H9 (cell line): ENCODE data around the gene CHN2. TPM values are rescaled to one million over a fixed set of nuclear protein-coding genes. Genes with fewer than 3 reads are reported as not detected.

Experiments used
- DNase-seq: peaks from one replicate; pipeline ENCODE4 v3.0.0-alpha.2; 2017
- H2AFZ ChIP-seq: one replicate; pipeline ENCODE4 v1.6.1; 2013; ENCODE audit warnings: mild to moderate bottlenecking, low read length, control low read depth, moderate library complexity
- H2AK5ac ChIP-seq: 2 replicates; pipeline ENCODE4 v1.6.1; 2013; ENCODE audit warnings: low read length, control low read depth, mixed read lengths; ENCODE audit not compliant: insufficient read length
- H2BK120ac ChIP-seq: one replicate; pipeline ENCODE4 v1.6.1; 2013; ENCODE audit warnings: low read depth, mild to moderate bottlenecking, low read length, control low read depth, inconsistent platforms; ENCODE audit not compliant: poor library complexity, severe bottlenecking
- H2BK12ac ChIP-seq: 2 replicates; pipeline ENCODE4 v1.6.1; 2013; ENCODE audit warnings: low read length, control low read depth, mixed read lengths, low read depth; ENCODE audit not compliant: insufficient read length
- H2BK15ac ChIP-seq: 2 replicates; pipeline ENCODE4 v1.6.1; 2013; ENCODE audit warnings: low read depth, low read length, control low read depth
- H2BK20ac ChIP-seq: one replicate; pipeline ENCODE4 v1.6.1; 2013; ENCODE audit warnings: low read depth, mild to moderate bottlenecking, low read length, control low read depth, inconsistent platforms; ENCODE audit not compliant: poor library complexity, severe bottlenecking
- H2BK5ac ChIP-seq: 2 replicates; pipeline ENCODE4 v1.6.1; 2013; ENCODE audit warnings: low read length, control low read depth, mixed read lengths; ENCODE audit not compliant: insufficient read length
- H3K14ac ChIP-seq: 2 replicates; pipeline ENCODE4 v1.6.1; 2013; ENCODE audit warnings: low read length, control low read depth; ENCODE audit not compliant: insufficient read depth
- H3K18ac ChIP-seq: 2 replicates; pipeline ENCODE4 v1.6.1; 2013; ENCODE audit warnings: low read depth, mild to moderate bottlenecking, mixed read lengths, low read length, control low read depth; ENCODE audit not compliant: insufficient read length
- H3K23ac ChIP-seq: 2 replicates; pipeline ENCODE4 v1.6.1; 2013; ENCODE audit warnings: low read length, control low read depth, mixed read lengths, low read depth; ENCODE audit not compliant: insufficient read length
- H3K23me2 ChIP-seq: 2 replicates; pipeline ENCODE4 v1.6.1; 2013; ENCODE audit warnings: low read depth, mild to moderate bottlenecking, mixed read lengths, low read length, control low read depth; ENCODE audit not compliant: insufficient read length, poor library complexity, severe bottlenecking
- H3K27ac ChIP-seq: 2 replicates; pipeline ENCODE4 v1.5.1; 2013; ENCODE audit warnings: low read length, control low read depth, mixed read lengths, low read depth; ENCODE audit not compliant: insufficient read length
- H3K27me3 ChIP-seq: 2 replicates; pipeline ENCODE4 v1.6.1; 2013; ENCODE audit warnings: low read length, control low read depth, inconsistent platforms; ENCODE audit not compliant: insufficient read depth
- H3K4ac ChIP-seq: 2 replicates; pipeline ENCODE4 v1.6.1; 2013; ENCODE audit warnings: low read depth, mild to moderate bottlenecking, control low read depth, inconsistent platforms, low read length, moderate library complexity
- H3K4me1 ChIP-seq: 2 replicates; pipeline ENCODE4 v1.6.1; 2013; ENCODE audit warnings: low read length, control low read depth, inconsistent platforms; ENCODE audit not compliant: insufficient read depth
- H3K4me2 ChIP-seq: 2 replicates; pipeline ENCODE4 v1.6.1; 2013; ENCODE audit warnings: low read length, control low read depth, mixed read lengths; ENCODE audit not compliant: insufficient read length, insufficient read depth
- H3K56ac ChIP-seq: 2 replicates; pipeline ENCODE4 v1.6.1; 2013; ENCODE audit warnings: low read depth, mild to moderate bottlenecking, mixed read lengths, low read length, control low read depth; ENCODE audit not compliant: insufficient read length
- H3K79me1 ChIP-seq: 2 replicates; pipeline ENCODE4 v1.6.1; 2013; ENCODE audit warnings: low read depth, mild to moderate bottlenecking, moderate library complexity, low read length, control low read depth, inconsistent platforms; ENCODE audit not compliant: insufficient read depth, poor library complexity, severe bottlenecking
- H3K79me2 ChIP-seq: 2 replicates; pipeline ENCODE4 v1.6.1; 2013; ENCODE audit warnings: low read length, control low read depth, inconsistent platforms; ENCODE audit not compliant: insufficient read depth
- H3K9ac ChIP-seq: 2 replicates; pipeline ENCODE4 v1.6.1; 2013; ENCODE audit warnings: low read length, control low read depth, mixed read lengths; ENCODE audit not compliant: insufficient read length; ENCODE audit errors: extremely low read depth
- H3K9me3 ChIP-seq: one replicate; pipeline ENCODE4 v1.6.1; 2013; ENCODE audit warnings: low read depth, low read length, inconsistent platforms; ENCODE audit not compliant: control insufficient read depth
- H3T11ph ChIP-seq: one replicate; pipeline ENCODE4 v1.6.1; 2013; ENCODE audit warnings: mild to moderate bottlenecking, low read length, control low read depth, inconsistent platforms
- H4K20me1 ChIP-seq: one replicate; pipeline ENCODE4 v1.6.1; 2013; ENCODE audit not compliant: control insufficient read depth, insufficient read length, insufficient read depth
- H4K5ac ChIP-seq: 2 replicates; pipeline ENCODE4 v1.6.1; 2013; ENCODE audit warnings: low read depth, mild to moderate bottlenecking, mixed read lengths, low read length, control low read depth; ENCODE audit not compliant: insufficient read length
- H4K8ac ChIP-seq: replicated peaks from 2 replicates; pipeline ENCODE4 v1.6.1; 2013; ENCODE audit warnings: low read length, control low read depth, mixed read lengths, low read depth; ENCODE audit not compliant: insufficient read length
- H4K91ac ChIP-seq: 2 replicates; pipeline ENCODE4 v1.6.1; 2013; ENCODE audit warnings: low read depth, mild to moderate bottlenecking, moderate library complexity, mixed read lengths, low read length, control low read depth; ENCODE audit not compliant: insufficient read length
- H3K27ac Mint-ChIP-seq, 3 experiments: 2 replicates in 2 of 3; 3 replicates in 1 of 3; pipeline ENCODE4 v1.8.0; 2020 to 2021; ENCODE audit warnings: mixed read lengths in 3 of 3, mild to moderate bottlenecking in 1 of 3, moderate library complexity in 1 of 3
- H3K27me3 Mint-ChIP-seq: 2 replicates; pipeline ENCODE4 v1.8.0; 2021; ENCODE audit warnings: low read depth, mild to moderate bottlenecking, moderate library complexity, mixed read lengths
- H3K36me3 Mint-ChIP-seq, 3 experiments: 2 replicates in 2 of 3; 3 replicates in 1 of 3; pipeline ENCODE4 v1.8.0; 2020 to 2021; ENCODE audit warnings: low read depth in 3 of 3, mixed read lengths in 3 of 3; ENCODE audit not compliant: insufficient read depth in 1 of 3
- H3K4me1 Mint-ChIP-seq, 2 experiments: 2 replicates each; pipeline ENCODE4 v1.8.0; 2020; ENCODE audit warnings: mixed read lengths in 2 of 2
- H3K4me3 Mint-ChIP-seq, 2 experiments: 2 replicates in 1 of 2; 3 replicates in 1 of 2; pipeline ENCODE4 v1.8.0; 2020 to 2021; ENCODE audit warnings: mild to moderate bottlenecking in 2 of 2, mixed read lengths in 2 of 2, moderate library complexity in 1 of 2
- H3K9me3 Mint-ChIP-seq, 2 experiments: 2 replicates in 1 of 2; 3 replicates in 1 of 2; pipeline ENCODE4 v1.8.0; 2020; ENCODE audit warnings: mild to moderate bottlenecking in 2 of 2, mixed read lengths in 2 of 2, moderate library complexity in 1 of 2
- CTCF ChIP-seq: fragments of 200-600 bp; sonication (generic); conservative IDR thresholded peaks from 3 replicates; pipeline ENCODE4 v1.8.0; 2021; ENCODE audit warnings: antibody characterized with exemption, mild to moderate bottlenecking
- WGBS: extraction: QIAGEN DNeasy Blood & Tissue Kit; methylation state at CpG from one replicate; pipeline ENCODE4 v1.1.7; 2013; ENCODE audit warnings: missing lambda C conversion rate, low lambda C conversion rate, mixed read lengths; ENCODE audit not compliant: insufficient read length; ENCODE audit errors: extremely low coverage; 5-methylcytosine and 5-hydroxymethylcytosine counted together
- total RNA-seq: library from RNA; stranded (reverse); gene quantifications from 2 replicates; pipeline ENCODE4 v1.2.1, GENCODE V29; 2021

Gene CHN2
- total RNA-seq, 1 experiment from 2014 or later, result 3.3 TPM

GRCh38 chr7:29426587-29426986, 232.0 kb downstream of the CHN2 start:
- Histone ChIP-seq H2BK5ac (no peak overlapping the region), H3K27me3 (no peaks in the 10 kb centered on the region), H3K4me2 (no peak overlapping the region), H3T11ph (no peak overlapping the region), H3K4me1 (no peaks in the 10 kb centered on the region), H4K20me1 (no peaks in the 10 kb centered on the region), H2BK20ac (no peak overlapping the region), H3K18ac (no peak overlapping the region), H3K79me1 (no peaks in the 10 kb centered on the region), H2AFZ (no peak overlapping the region), H3K23me2 (no peaks in the 10 kb centered on the region), H3K14ac (no peak overlapping the region), H4K5ac (no peak overlapping the region), H2BK120ac (no peak overlapping the region), H3K9ac (no peak overlapping the region), H2BK12ac (no peak overlapping the region), H3K4ac (no peak overlapping the region), H4K8ac (no peak overlapping the region), H3K56ac (no peak overlapping the region), H4K91ac (no peak overlapping the region), H2BK15ac (no peak overlapping the region), H3K79me2 (no peaks in the 10 kb centered on the region), H3K23ac (no peak overlapping the region), H2AK5ac (no peak overlapping the region), H3K9me3 (no peaks in the 10 kb centered on the region), H3K27ac (no peak overlapping the region)
- TF ChIP-seq CTCF, result no peak
- H3K36me3 Mint-ChIP-seq, result no peaks in the 10 kb centered on the region
- peaks cover 10 to 14% of the 10 kb centered on the region in 2 experiments for H3K4me1 Mint-ChIP-seq
- no peak overlapping the region for H3K4me3 Mint-ChIP-seq
- no peak overlapping the region for H3K27ac Mint-ChIP-seq
- DNase-seq, result no peak
- no peaks in the 10 kb centered on the region for H3K9me3 Mint-ChIP-seq
- no CpG with 5 or more reads among the region's 5 CpGs for WGBS
- peaks cover 1% of the 10 kb centered on the region; the same call in 1 of the 2 replicates for H3K27me3 Mint-ChIP-seq
